H9 (cell line): ENCODE data around the gene SIX1. TPM values are rescaled to one million over a fixed set of nuclear protein-coding genes. Genes with fewer than 3 reads are reported as not detected.

Source experiments
- DNase-seq: peaks from one replicate; pipeline ENCODE4 v3.0.0-alpha.2; 2017
- H2AFZ ChIP-seq: one replicate; pipeline ENCODE4 v1.6.1; 2013; ENCODE audit warnings: mild to moderate bottlenecking, low read length, control low read depth, moderate library complexity
- H2AK5ac ChIP-seq: 2 replicates; pipeline ENCODE4 v1.6.1; 2013; ENCODE audit warnings: low read length, control low read depth, mixed read lengths; ENCODE audit not compliant: insufficient read length
- H2BK120ac ChIP-seq: one replicate; pipeline ENCODE4 v1.6.1; 2013; ENCODE audit warnings: low read depth, mild to moderate bottlenecking, low read length, control low read depth, inconsistent platforms; ENCODE audit not compliant: poor library complexity, severe bottlenecking
- H2BK12ac ChIP-seq: 2 replicates; pipeline ENCODE4 v1.6.1; 2013; ENCODE audit warnings: low read length, control low read depth, mixed read lengths, low read depth; ENCODE audit not compliant: insufficient read length
- H2BK15ac ChIP-seq: 2 replicates; pipeline ENCODE4 v1.6.1; 2013; ENCODE audit warnings: low read depth, low read length, control low read depth
- H2BK20ac ChIP-seq: one replicate; pipeline ENCODE4 v1.6.1; 2013; ENCODE audit warnings: low read depth, mild to moderate bottlenecking, low read length, control low read depth, inconsistent platforms; ENCODE audit not compliant: poor library complexity, severe bottlenecking
- H2BK5ac ChIP-seq: 2 replicates; pipeline ENCODE4 v1.6.1; 2013; ENCODE audit warnings: low read length, control low read depth, mixed read lengths; ENCODE audit not compliant: insufficient read length
- H3K14ac ChIP-seq: 2 replicates; pipeline ENCODE4 v1.6.1; 2013; ENCODE audit warnings: low read length, control low read depth; ENCODE audit not compliant: insufficient read depth
- H3K18ac ChIP-seq: 2 replicates; pipeline ENCODE4 v1.6.1; 2013; ENCODE audit warnings: low read depth, mild to moderate bottlenecking, mixed read lengths, low read length, control low read depth; ENCODE audit not compliant: insufficient read length
- H3K23ac ChIP-seq: 2 replicates; pipeline ENCODE4 v1.6.1; 2013; ENCODE audit warnings: low read length, control low read depth, mixed read lengths, low read depth; ENCODE audit not compliant: insufficient read length
- H3K23me2 ChIP-seq: 2 replicates; pipeline ENCODE4 v1.6.1; 2013; ENCODE audit warnings: low read depth, mild to moderate bottlenecking, mixed read lengths, low read length, control low read depth; ENCODE audit not compliant: insufficient read length, poor library complexity, severe bottlenecking
- H3K27ac ChIP-seq: 2 replicates; pipeline ENCODE4 v1.5.1; 2013; ENCODE audit warnings: low read length, control low read depth, mixed read lengths, low read depth; ENCODE audit not compliant: insufficient read length
- H3K27me3 ChIP-seq: 2 replicates; pipeline ENCODE4 v1.6.1; 2013; ENCODE audit warnings: low read length, control low read depth, inconsistent platforms; ENCODE audit not compliant: insufficient read depth
- H3K4ac ChIP-seq: 2 replicates; pipeline ENCODE4 v1.6.1; 2013; ENCODE audit warnings: low read depth, mild to moderate bottlenecking, control low read depth, inconsistent platforms, low read length, moderate library complexity
- H3K4me1 ChIP-seq: 2 replicates; pipeline ENCODE4 v1.6.1; 2013; ENCODE audit warnings: low read length, control low read depth, inconsistent platforms; ENCODE audit not compliant: insufficient read depth
- H3K4me2 ChIP-seq: 2 replicates; pipeline ENCODE4 v1.6.1; 2013; ENCODE audit warnings: low read length, control low read depth, mixed read lengths; ENCODE audit not compliant: insufficient read length, insufficient read depth
- H3K56ac ChIP-seq: 2 replicates; pipeline ENCODE4 v1.6.1; 2013; ENCODE audit warnings: low read depth, mild to moderate bottlenecking, mixed read lengths, low read length, control low read depth; ENCODE audit not compliant: insufficient read length
- H3K79me1 ChIP-seq: 2 replicates; pipeline ENCODE4 v1.6.1; 2013; ENCODE audit warnings: low read depth, mild to moderate bottlenecking, moderate library complexity, low read length, control low read depth, inconsistent platforms; ENCODE audit not compliant: insufficient read depth, poor library complexity, severe bottlenecking
- H3K79me2 ChIP-seq: 2 replicates; pipeline ENCODE4 v1.6.1; 2013; ENCODE audit warnings: low read length, control low read depth, inconsistent platforms; ENCODE audit not compliant: insufficient read depth
- H3K9ac ChIP-seq: 2 replicates; pipeline ENCODE4 v1.6.1; 2013; ENCODE audit warnings: low read length, control low read depth, mixed read lengths; ENCODE audit not compliant: insufficient read length; ENCODE audit errors: extremely low read depth
- H3K9me3 ChIP-seq: one replicate; pipeline ENCODE4 v1.6.1; 2013; ENCODE audit warnings: low read depth, low read length, inconsistent platforms; ENCODE audit not compliant: control insufficient read depth
- H3T11ph ChIP-seq: one replicate; pipeline ENCODE4 v1.6.1; 2013; ENCODE audit warnings: mild to moderate bottlenecking, low read length, control low read depth, inconsistent platforms
- H4K20me1 ChIP-seq: one replicate; pipeline ENCODE4 v1.6.1; 2013; ENCODE audit not compliant: control insufficient read depth, insufficient read length, insufficient read depth
- H4K5ac ChIP-seq: 2 replicates; pipeline ENCODE4 v1.6.1; 2013; ENCODE audit warnings: low read depth, mild to moderate bottlenecking, mixed read lengths, low read length, control low read depth; ENCODE audit not compliant: insufficient read length
- H4K8ac ChIP-seq: replicated peaks from 2 replicates; pipeline ENCODE4 v1.6.1; 2013; ENCODE audit warnings: low read length, control low read depth, mixed read lengths, low read depth; ENCODE audit not compliant: insufficient read length
- H4K91ac ChIP-seq: 2 replicates; pipeline ENCODE4 v1.6.1; 2013; ENCODE audit warnings: low read depth, mild to moderate bottlenecking, moderate library complexity, mixed read lengths, low read length, control low read depth; ENCODE audit not compliant: insufficient read length
- H3K27ac Mint-ChIP-seq, 3 experiments: 2 replicates in 2 of 3; 3 replicates in 1 of 3; pipeline ENCODE4 v1.8.0; 2020 to 2021; ENCODE audit warnings: mixed read lengths in 3 of 3, mild to moderate bottlenecking in 1 of 3, moderate library complexity in 1 of 3
- H3K27me3 Mint-ChIP-seq: 2 replicates; pipeline ENCODE4 v1.8.0; 2021; ENCODE audit warnings: low read depth, mild to moderate bottlenecking, moderate library complexity, mixed read lengths
- H3K36me3 Mint-ChIP-seq, 3 experiments: 2 replicates in 2 of 3; 3 replicates in 1 of 3; pipeline ENCODE4 v1.8.0; 2020 to 2021; ENCODE audit warnings: low read depth in 3 of 3, mixed read lengths in 3 of 3; ENCODE audit not compliant: insufficient read depth in 1 of 3
- H3K4me1 Mint-ChIP-seq, 2 experiments: 2 replicates each; pipeline ENCODE4 v1.8.0; 2020; ENCODE audit warnings: mixed read lengths in 2 of 2
- H3K4me3 Mint-ChIP-seq, 2 experiments: 2 replicates in 1 of 2; 3 replicates in 1 of 2; pipeline ENCODE4 v1.8.0; 2020 to 2021; ENCODE audit warnings: mild to moderate bottlenecking in 2 of 2, mixed read lengths in 2 of 2, moderate library complexity in 1 of 2
- H3K9me3 Mint-ChIP-seq, 2 experiments: 2 replicates in 1 of 2; 3 replicates in 1 of 2; pipeline ENCODE4 v1.8.0; 2020; ENCODE audit warnings: mild to moderate bottlenecking in 2 of 2, mixed read lengths in 2 of 2, moderate library complexity in 1 of 2
- CTCF ChIP-seq: fragments of 200-600 bp; sonication (generic); conservative IDR thresholded peaks from 3 replicates; pipeline ENCODE4 v1.8.0; 2021; ENCODE audit warnings: antibody characterized with exemption, mild to moderate bottlenecking
- WGBS: extraction: QIAGEN DNeasy Blood & Tissue Kit; methylation state at CpG from one replicate; pipeline ENCODE4 v1.1.7; 2013; ENCODE audit warnings: missing lambda C conversion rate, low lambda C conversion rate, mixed read lengths; ENCODE audit not compliant: insufficient read length; ENCODE audit errors: extremely low coverage; 5-methylcytosine and 5-hydroxymethylcytosine counted together
- long read RNA-seq: library from polyadenylated mRNA; unstranded; transcript quantifications from one replicate; pipeline ENCODE4 v2.0.0, GENCODE V29; 2020
- total RNA-seq: library from RNA; stranded (reverse); gene quantifications from 2 replicates; pipeline ENCODE4 v1.2.1, GENCODE V29; 2021

The SIX1 gene
- total RNA-seq, result 0.09 and 0.17 TPM in 2 replicates
- long read RNA-seq, result 0 reads

GRCh38 chr14:60648934-60649874 is at the start of gene SIX1:
SIX1 (minus strand) TSS chr14:60649477; CDS start chr14:60649189, 288 bp downstream.
- H4K8ac ChIP-seq, result no peak within 1 kb of the TSS

More at GRCh38 chr14:60648934-60649874, at the start of gene SIX1:
- no peak within 1 kb of the TSS for H3K56ac ChIP-seq
- H3K27ac Mint-ChIP-seq, result no peak within 1 kb of the TSS
- no peak within 1 kb of the TSS for H4K5ac ChIP-seq
- H3K18ac ChIP-seq, result no peak within 1 kb of the TSS
- DNase-seq, result peak; percentile 95
- H3K27ac ChIP-seq, result no peak within 1 kb of the TSS
- no peak within 1 kb of the TSS for H2AK5ac ChIP-seq
- H3K14ac ChIP-seq, result no peak within 1 kb of the TSS
- peak within 1 kb of the TSS; percentile 69 for H3K4me2 ChIP-seq
- H3T11ph ChIP-seq, result no peak within 1 kb of the TSS
- no CpG with 5 or more reads among the region's 79 CpGs for WGBS
- no peak within 1 kb of the TSS for H2BK20ac ChIP-seq
- H3K4me1 ChIP-seq, result no peaks in the 10 kb centered on the region
- no peaks in the 10 kb centered on the region for H3K79me1 ChIP-seq
- TF ChIP-seq CTCF, result no peak
- H3K9me3 Mint-ChIP-seq, result peaks cover 0 to 6% of the 10 kb centered on the region in 2 experiments; a peak in 3 of 5 replicates
- H2AFZ ChIP-seq, result no peak within 1 kb of the TSS
- H3K4me3 Mint-ChIP-seq, result peak within 1 kb of the TSS; percentile 51 to 86
- peaks cover 17% of the 10 kb centered on the region for H3K23me2 ChIP-seq
- H3K9ac ChIP-seq, result no peak within 1 kb of the TSS
- H3K79me2 ChIP-seq, result no peaks in the 10 kb centered on the region
- peaks cover 75% of the 10 kb centered on the region for H3K27me3 ChIP-seq
- H3K4me1 Mint-ChIP-seq, result peaks cover 40 to 76% of the 10 kb centered on the region in 2 experiments
- no peak within 1 kb of the TSS for H2BK120ac ChIP-seq
- H4K20me1 ChIP-seq, result peaks cover 2% of the 10 kb centered on the region
- H2BK12ac ChIP-seq, result no peak within 1 kb of the TSS
- no peak within 1 kb of the TSS for H3K23ac ChIP-seq
- no peak within 1 kb of the TSS for H2BK5ac ChIP-seq
- peaks cover 100% of the 10 kb centered on the region for H3K27me3 Mint-ChIP-seq
- no peaks in the 10 kb centered on the region for H3K9me3 ChIP-seq
- no peak within 1 kb of the TSS for H4K91ac ChIP-seq
- H2BK15ac ChIP-seq, result no peak within 1 kb of the TSS
- no peak within 1 kb of the TSS for H3K4ac ChIP-seq
- H3K36me3 Mint-ChIP-seq, result no peaks in the 10 kb centered on the region
